ENCODE data around the gene FTO.

DNA sequence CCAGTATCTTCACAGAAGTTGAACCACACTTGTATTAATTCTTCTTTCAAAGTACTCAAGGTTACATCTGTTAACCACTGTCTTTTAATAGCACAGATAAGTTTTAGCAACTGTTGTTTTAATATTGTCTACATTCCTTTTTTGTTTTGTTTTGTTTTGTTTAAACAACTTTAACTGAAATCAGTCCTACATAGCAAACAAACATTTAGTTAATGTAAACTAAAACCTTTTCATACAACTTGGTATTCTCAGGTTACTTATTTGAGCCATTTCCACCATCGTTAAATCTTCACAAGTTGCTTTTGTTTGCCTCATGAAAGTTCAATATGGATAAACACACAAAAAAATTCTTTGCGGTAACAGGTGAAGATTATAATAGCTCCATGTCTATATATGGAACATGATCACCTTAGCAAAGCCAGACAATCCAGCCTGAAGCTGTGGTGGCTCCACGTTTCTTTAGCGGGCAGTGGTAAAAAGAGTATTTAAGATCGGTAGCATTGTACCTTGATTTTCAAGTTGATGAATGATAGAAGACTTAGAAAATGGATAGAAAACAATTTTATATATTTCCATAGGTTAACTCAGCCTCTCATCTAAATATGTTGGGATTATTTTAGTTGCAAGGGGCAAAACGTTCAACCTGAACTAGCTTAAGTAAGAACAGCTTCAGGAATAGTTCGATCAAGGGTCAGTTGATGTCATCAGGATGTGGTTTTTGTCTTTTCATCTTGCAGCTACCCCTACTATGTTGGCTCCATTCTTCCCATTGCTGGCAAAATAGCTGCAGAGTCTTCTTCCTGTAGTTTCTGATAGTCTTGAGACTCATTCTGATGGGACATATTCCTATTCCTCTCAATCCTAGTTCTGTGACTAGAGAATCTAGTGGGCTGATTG, 182.8 kb downstream of the FTO start:
- no peak for TF ChIP-seq POLR2A (IDR thresholded peaks at IDR 0.05)
- no peak for TF ChIP-seq CTCF (IDR thresholded peaks at IDR 0.05)

Measured in adrenal gland (tissue), 5 donors.